ENCODE measurements around the gene NTN4.

Gene NTN4

DNA sequence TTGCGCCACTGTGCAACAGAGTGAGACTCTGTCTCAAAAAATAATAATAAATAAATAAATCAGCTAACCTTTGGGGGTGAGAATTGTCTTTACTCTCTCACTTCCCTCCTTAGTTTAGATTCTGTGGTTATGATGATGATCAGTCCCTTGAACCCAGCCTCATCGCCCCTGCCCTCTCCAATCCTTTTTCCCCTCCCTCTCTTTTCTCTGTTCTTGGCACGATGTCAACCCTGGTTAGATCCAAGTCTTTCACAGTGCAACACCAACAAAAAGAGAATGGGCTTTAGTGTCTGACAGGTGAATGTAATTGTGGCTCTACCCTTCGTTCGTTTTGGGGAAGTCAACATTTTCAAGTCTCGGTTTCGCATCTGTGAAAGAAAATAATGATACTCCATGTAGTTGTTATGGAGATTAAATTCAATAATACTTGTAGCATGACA, 59.0 kb downstream of the NTN4 start:
- peaks cover 3% of the 10 kb centered on the region for H3K4me1 ChIP-seq (ENCODE audit: control insufficient read depth, insufficient read depth, low read length)
- peaks cover 4% of the 10 kb centered on the region for H3K36me3 ChIP-seq (ENCODE audit: control insufficient read depth, insufficient read depth, low read length)
- H3K9me3 ChIP-seq (ENCODE audit: control insufficient read depth, low read length): no peaks in the 10 kb centered on the region
- no peak overlapping the region for H3K4me3 ChIP-seq (ENCODE audit: insufficient read depth, low read depth, low read length)
- no peaks in the 10 kb centered on the region for H3K27me3 ChIP-seq (ENCODE audit: control insufficient read depth, insufficient read depth, low read length, poor library complexity, severe bottlenecking)
- WGBS, 2 experiments: 89 to 93% methylated on average over 6 to 7 of the region's 7 CpGs
- no peak overlapping the region for H3K27ac ChIP-seq (ENCODE audit: insufficient read depth, low read depth, low read length, poor library complexity, severe bottlenecking)

DNA sequence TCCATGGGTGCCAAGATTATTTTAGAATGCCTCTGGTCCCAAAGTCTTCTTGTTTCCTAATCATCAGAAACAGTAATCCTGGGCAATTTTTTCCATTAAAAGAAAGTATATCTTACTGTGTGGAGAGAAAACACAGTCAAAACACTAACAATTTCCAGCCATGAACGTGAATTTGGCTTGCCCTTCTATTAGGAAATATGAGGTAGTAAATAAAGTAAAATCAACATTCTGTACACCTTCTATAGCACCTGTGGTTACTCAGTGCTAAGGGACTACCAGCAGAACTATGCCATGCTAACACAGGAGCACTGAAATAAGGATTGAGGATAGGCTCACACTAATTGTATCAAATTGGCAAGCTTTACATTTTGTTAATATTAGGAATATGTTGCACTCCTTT, 60.1 kb downstream of the NTN4 start:
- no peak overlapping the region for H3K27ac ChIP-seq (ENCODE audit: insufficient read depth, low read depth, low read length, poor library complexity, severe bottlenecking)
- H3K36me3 ChIP-seq (ENCODE audit: control insufficient read depth, insufficient read depth, low read length): peaks cover 4% of the 10 kb centered on the region
- H3K27me3 ChIP-seq (ENCODE audit: control insufficient read depth, insufficient read depth, low read length, poor library complexity, severe bottlenecking): no peaks in the 10 kb centered on the region
- 60% methylated on average over 1 of the region's 1 CpG; no CpG with 5 or more reads in 1 of the 2 experiments for WGBS, 2 experiments
- no peaks in the 10 kb centered on the region for H3K9me3 ChIP-seq (ENCODE audit: control insufficient read depth, low read length)
- peaks cover 3% of the 10 kb centered on the region for H3K4me1 ChIP-seq (ENCODE audit: control insufficient read depth, insufficient read depth, low read length)
- H3K4me3 ChIP-seq (ENCODE audit: insufficient read depth, low read depth, low read length): no peak overlapping the region

DNA sequence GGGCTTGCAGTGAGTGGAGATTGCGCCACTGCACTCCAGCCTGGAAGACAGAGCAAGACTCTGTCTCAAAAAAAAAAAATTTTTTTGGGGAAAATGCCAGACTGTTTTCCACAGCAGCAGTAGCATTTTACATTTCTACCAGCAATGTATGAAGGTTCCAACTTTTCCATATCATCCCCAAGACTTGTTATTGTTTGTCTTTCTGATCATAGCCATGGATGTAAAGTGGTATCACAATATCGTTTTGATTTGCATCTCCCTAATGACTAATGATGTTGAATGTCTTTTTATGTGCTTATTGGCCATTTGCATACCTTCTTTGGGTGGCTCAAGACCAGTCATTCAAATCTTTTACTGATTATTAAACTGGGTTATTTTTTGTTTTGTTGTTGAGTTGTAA, 63.7 kb downstream of the NTN4 start:
- WGBS, 2 experiments: 95% methylated on average over 2 of the region's 2 CpGs
- Histone ChIP-seq H3K4me3 (ENCODE audit: insufficient read depth, low read depth, low read length) (no peak overlapping the region), H3K27ac (ENCODE audit: insufficient read depth, low read depth, low read length, poor library complexity, severe bottlenecking) (no peak overlapping the region), H3K9me3 (ENCODE audit: control insufficient read depth, low read length) (no peaks in the 10 kb centered on the region), H3K4me1 (ENCODE audit: control insufficient read depth, insufficient read depth, low read length) (no peaks in the 10 kb centered on the region), H3K27me3 (ENCODE audit: control insufficient read depth, insufficient read depth, low read length, poor library complexity, severe bottlenecking) (no peaks in the 10 kb centered on the region), H3K36me3 (ENCODE audit: control insufficient read depth, insufficient read depth, low read length) (peaks cover 4% of the 10 kb centered on the region)

DNA sequence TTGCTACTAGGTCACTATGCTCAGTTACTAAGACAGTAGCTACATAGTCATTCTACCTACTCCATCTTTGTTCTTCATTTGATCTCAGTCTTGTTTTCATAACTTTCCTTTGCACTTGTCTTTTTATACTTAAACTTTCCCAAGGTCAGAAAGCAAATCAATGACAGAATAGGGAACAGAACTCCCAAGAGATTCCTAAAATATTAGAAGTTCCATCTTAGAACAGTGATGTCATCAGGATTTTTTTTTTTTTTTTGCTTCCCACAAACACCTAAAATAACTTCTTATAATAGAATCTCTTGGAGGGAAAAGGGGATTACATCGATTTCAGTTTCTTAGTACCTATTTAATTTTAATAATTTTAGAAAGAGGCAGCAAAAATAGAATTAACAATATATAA, 65.8 kb downstream of the NTN4 start:
- H3K9me3 ChIP-seq (ENCODE audit: control insufficient read depth, low read length): no peaks in the 10 kb centered on the region
- H3K27me3 ChIP-seq (ENCODE audit: control insufficient read depth, insufficient read depth, low read length, poor library complexity, severe bottlenecking): no peaks in the 10 kb centered on the region
- no peaks in the 10 kb centered on the region for H3K4me1 ChIP-seq (ENCODE audit: control insufficient read depth, insufficient read depth, low read length)
- peaks cover 4% of the 10 kb centered on the region for H3K36me3 ChIP-seq (ENCODE audit: control insufficient read depth, insufficient read depth, low read length)
- H3K4me3 ChIP-seq (ENCODE audit: insufficient read depth, low read depth, low read length): no peak overlapping the region
- WGBS, 2 experiments: no CpG with 5 or more reads among the region's 1 CpG
- H3K27ac ChIP-seq (ENCODE audit: insufficient read depth, low read depth, low read length, poor library complexity, severe bottlenecking): no peak overlapping the region

DNA sequence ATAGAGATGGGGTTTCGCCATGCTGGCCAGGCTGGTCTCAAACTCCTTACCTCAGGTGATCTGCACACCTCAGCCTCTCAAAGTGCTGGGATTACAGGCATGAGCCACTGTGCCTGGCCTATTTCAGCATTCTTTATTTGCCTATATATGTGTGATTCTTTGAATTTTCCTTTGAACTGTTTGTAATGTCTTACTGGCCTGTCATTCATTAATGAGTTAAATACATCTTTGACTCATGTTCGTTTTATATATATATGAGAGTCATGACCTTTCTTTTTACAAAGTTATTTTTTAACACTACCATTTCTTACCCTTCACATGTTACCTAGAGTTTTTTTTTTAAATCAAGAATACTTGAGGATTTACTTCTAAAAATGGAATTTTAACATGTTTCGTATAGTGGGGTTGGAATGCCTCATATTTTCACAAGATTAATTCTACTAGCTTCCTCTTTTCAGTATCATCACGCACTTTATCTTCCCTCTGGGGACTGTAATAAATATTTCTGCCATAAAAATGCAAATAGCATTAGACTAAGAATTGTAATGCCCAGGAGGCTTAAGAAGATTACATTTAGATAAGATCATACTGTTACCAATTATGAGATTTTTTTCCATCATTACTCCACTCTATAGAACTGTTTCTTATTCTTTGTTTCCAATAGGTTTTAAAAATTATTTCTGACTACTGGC, 66.7 kb downstream of the NTN4 start:
- Histone ChIP-seq H3K36me3 (ENCODE audit: control insufficient read depth, insufficient read depth, low read length) (peaks cover 4% of the 10 kb centered on the region), H3K27ac (ENCODE audit: insufficient read depth, low read depth, low read length, poor library complexity, severe bottlenecking) (no peak overlapping the region), H3K4me3 (ENCODE audit: insufficient read depth, low read depth, low read length) (no peak overlapping the region), H3K9me3 (ENCODE audit: control insufficient read depth, low read length) (no peaks in the 10 kb centered on the region), H3K4me1 (ENCODE audit: control insufficient read depth, insufficient read depth, low read length) (no peaks in the 10 kb centered on the region), H3K27me3 (ENCODE audit: control insufficient read depth, insufficient read depth, low read length, poor library complexity, severe bottlenecking) (no peaks in the 10 kb centered on the region)
- 80 to 94% methylated on average over 1 of the region's 4 CpGs for WGBS, 2 experiments

DNA sequence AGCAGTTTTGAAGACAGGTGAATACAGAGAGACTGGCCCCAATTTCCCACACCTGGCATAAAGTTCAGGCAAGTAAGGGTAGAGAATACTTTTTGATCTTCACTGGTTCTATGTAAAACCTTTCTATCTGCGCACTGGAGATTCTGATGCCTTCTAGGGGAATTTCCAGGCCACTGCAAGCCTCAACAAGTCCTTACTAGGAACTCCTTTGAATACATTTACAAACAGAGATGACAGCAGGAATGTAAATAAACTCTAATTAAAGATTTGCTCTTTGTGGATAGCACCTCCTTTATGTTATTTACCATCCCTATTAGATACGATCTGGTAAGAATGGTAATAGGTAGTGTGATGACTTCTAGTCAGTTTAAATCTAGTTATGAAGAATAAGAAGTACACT, 69.2 kb downstream of the NTN4 start:
- Histone ChIP-seq H3K27me3 (ENCODE audit: control insufficient read depth, insufficient read depth, low read length, poor library complexity, severe bottlenecking) (no peaks in the 10 kb centered on the region), H3K4me1 (ENCODE audit: control insufficient read depth, insufficient read depth, low read length) (no peaks in the 10 kb centered on the region), H3K9me3 (ENCODE audit: control insufficient read depth, low read length) (no peaks in the 10 kb centered on the region), H3K4me3 (ENCODE audit: insufficient read depth, low read depth, low read length) (no peak overlapping the region), H3K27ac (ENCODE audit: insufficient read depth, low read depth, low read length, poor library complexity, severe bottlenecking) (no peak overlapping the region), H3K36me3 (ENCODE audit: control insufficient read depth, insufficient read depth, low read length) (no peaks in the 10 kb centered on the region)
- 88 to 90% methylated on average over 2 of the region's 2 CpGs for WGBS, 2 experiments

DNA sequence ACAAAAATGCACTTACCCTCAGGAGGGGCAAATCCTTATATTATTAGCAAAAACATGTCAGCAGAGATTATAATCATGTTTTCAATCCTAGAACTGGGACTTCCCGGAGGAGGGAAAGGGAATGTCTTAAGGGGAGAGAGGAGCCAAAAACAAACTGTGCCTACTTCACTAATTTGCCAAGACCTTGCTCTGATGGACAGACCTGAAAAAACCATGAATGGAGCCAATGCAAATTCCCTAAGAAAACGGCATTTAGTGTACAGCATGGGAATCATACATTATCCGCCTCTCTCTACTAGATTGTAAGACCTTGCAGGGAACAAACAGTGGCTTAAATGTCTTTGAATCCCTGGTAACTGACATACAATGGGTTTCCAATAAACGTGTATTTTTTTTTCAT, 70.4 kb downstream of the NTN4 start:
- Histone ChIP-seq H3K4me3 (ENCODE audit: insufficient read depth, low read depth, low read length) (no peak overlapping the region), H3K4me1 (ENCODE audit: control insufficient read depth, insufficient read depth, low read length) (no peaks in the 10 kb centered on the region), H3K9me3 (ENCODE audit: control insufficient read depth, low read length) (no peaks in the 10 kb centered on the region), H3K27ac (ENCODE audit: insufficient read depth, low read depth, low read length, poor library complexity, severe bottlenecking) (no peak overlapping the region), H3K36me3 (ENCODE audit: control insufficient read depth, insufficient read depth, low read length) (no peaks in the 10 kb centered on the region), H3K27me3 (ENCODE audit: control insufficient read depth, insufficient read depth, low read length, poor library complexity, severe bottlenecking) (no peaks in the 10 kb centered on the region)
- WGBS, 2 experiments: 94% methylated on average over 4 of the region's 4 CpGs

DNA sequence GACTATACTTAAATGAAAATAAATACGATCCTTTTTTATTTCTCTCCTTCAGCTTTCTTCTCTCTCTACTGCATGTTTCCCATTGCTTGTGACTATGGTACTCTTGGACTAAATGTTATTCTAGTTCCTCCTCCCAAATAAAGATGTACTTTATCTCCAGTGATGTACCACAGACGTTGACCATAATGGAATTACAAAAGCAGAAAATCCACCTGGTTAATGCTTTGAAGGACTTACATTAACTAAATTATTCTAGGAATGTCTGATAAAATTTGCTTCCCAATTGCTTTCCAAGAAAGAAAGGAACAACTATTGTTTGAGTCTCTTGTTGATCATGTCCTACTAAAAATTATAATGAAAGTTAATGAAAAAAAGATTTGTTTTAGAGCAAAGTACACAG, 71.8 kb downstream of the NTN4 start:
- Histone ChIP-seq H3K27ac (ENCODE audit: insufficient read depth, low read depth, low read length, poor library complexity, severe bottlenecking) (no peak overlapping the region), H3K4me1 (ENCODE audit: control insufficient read depth, insufficient read depth, low read length) (no peaks in the 10 kb centered on the region), H3K36me3 (ENCODE audit: control insufficient read depth, insufficient read depth, low read length) (no peaks in the 10 kb centered on the region), H3K27me3 (ENCODE audit: control insufficient read depth, insufficient read depth, low read length, poor library complexity, severe bottlenecking) (no peaks in the 10 kb centered on the region), H3K9me3 (ENCODE audit: control insufficient read depth, low read length) (no peaks in the 10 kb centered on the region), H3K4me3 (ENCODE audit: insufficient read depth, low read depth, low read length) (no peak overlapping the region)
- WGBS, 2 experiments: 94 to 100% methylated on average over 1 to 2 of the region's 2 CpGs

DNA sequence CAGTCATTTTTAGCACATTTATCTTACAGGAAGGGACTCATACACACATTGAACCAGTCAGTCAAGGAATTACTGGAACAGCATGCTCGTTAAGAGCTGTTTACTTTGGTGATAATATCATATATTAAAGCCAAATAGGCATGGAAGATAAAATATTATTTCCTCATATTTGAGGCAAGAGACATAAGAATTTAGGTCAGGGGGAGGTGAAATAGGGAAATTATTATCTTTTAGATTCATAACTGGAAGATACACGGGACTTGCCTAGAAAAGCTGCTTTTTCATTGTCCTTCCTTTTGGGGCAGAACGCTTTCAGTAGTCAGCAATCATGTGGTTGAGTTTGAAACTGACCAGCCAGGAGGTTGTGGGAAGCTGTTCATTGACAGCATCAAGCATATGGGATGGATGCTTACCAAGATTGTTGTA, 72.5 kb downstream of the NTN4 start:
- H3K27me3 ChIP-seq (ENCODE audit: control insufficient read depth, insufficient read depth, low read length, poor library complexity, severe bottlenecking): no peaks in the 10 kb centered on the region
- H3K4me1 ChIP-seq (ENCODE audit: control insufficient read depth, insufficient read depth, low read length): no peaks in the 10 kb centered on the region
- H3K4me3 ChIP-seq (ENCODE audit: insufficient read depth, low read depth, low read length): no peak overlapping the region
- H3K9me3 ChIP-seq (ENCODE audit: control insufficient read depth, low read length): no peaks in the 10 kb centered on the region
- 93 to 95% methylated on average over 2 to 3 of the region's 3 CpGs for WGBS, 2 experiments
- no peak overlapping the region for H3K27ac ChIP-seq (ENCODE audit: insufficient read depth, low read depth, low read length, poor library complexity, severe bottlenecking)
- no peaks in the 10 kb centered on the region for H3K36me3 ChIP-seq (ENCODE audit: control insufficient read depth, insufficient read depth, low read length)

DNA sequence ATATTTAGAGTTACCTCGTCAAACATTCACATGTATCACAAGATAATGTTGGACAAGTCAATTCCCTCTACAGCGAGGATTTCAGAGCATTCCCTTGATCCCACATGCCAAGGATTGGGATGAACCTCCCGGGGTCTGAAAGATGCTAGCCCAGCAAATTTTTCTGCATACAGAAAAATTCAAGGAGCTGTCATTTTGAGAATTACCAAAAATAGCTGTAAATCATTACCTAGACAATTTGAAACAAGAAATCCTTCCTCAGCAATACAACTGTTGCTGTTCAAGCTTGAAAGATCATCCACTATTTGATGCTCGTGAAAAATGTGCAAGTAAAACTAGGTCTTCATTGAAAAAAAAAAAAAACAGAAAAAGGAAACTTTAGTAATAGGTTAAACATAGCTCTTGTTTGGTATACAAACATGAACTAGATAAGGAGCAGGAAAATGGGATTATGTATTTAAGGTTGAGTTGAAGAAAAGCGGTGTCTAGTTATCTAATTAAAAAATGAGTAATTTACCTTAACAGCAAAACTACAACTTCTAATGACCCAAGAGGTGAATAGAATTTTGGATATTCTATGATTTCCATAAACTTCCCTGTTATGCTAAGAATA, 73.1 kb downstream of the NTN4 start:
- no peak overlapping the region for H3K4me3 ChIP-seq (ENCODE audit: insufficient read depth, low read depth, low read length)
- H3K27me3 ChIP-seq (ENCODE audit: control insufficient read depth, insufficient read depth, low read length, poor library complexity, severe bottlenecking): no peaks in the 10 kb centered on the region
- H3K4me1 ChIP-seq (ENCODE audit: control insufficient read depth, insufficient read depth, low read length): no peaks in the 10 kb centered on the region
- H3K36me3 ChIP-seq (ENCODE audit: control insufficient read depth, insufficient read depth, low read length): no peaks in the 10 kb centered on the region
- H3K9me3 ChIP-seq (ENCODE audit: control insufficient read depth, low read length): no peaks in the 10 kb centered on the region
- no peak overlapping the region for H3K27ac ChIP-seq (ENCODE audit: insufficient read depth, low read depth, low read length, poor library complexity, severe bottlenecking)
- 92 to 95% methylated on average over 4 of the region's 5 CpGs for WGBS, 2 experiments
